ENCODE data around the gene SCN5A. TPM values are rescaled to one million over a fixed set of nuclear protein-coding genes. Genes with fewer than 3 reads are reported as not detected.

The SCN5A gene
- total and polyA plus RNA-seq, 4 donors: 1.6 to 2.4 (median 1.9) TPM

GRCh38 chr3:38617137-38617536 is 32.4 kb downstream of the SCN5A start:
- H3K4me1 ChIP-seq (ENCODE audit: control insufficient read depth, insufficient read depth, low read length): no peaks in the 10 kb centered on the region
- no peaks in the 10 kb centered on the region for H3K9me3 ChIP-seq (ENCODE audit: control insufficient read depth, insufficient read depth, low read length)
- H3K4me3 ChIP-seq (ENCODE audit: low read depth, low read length): no peak overlapping the region
- no peak overlapping the region for H3K27ac ChIP-seq (ENCODE audit: low read depth, low read length)
- no peak for DNase-seq (ENCODE audit: low read depth in 4 of 6, low spot score in 6 of 6)
- no peaks in the 10 kb centered on the region for H3K27me3 ChIP-seq (ENCODE audit: control insufficient read depth, insufficient read depth, low read length)
- 80% methylated on average over 5 of the region's 5 CpGs for WGBS (ENCODE audit: insufficient coverage)
- H3K36me3 ChIP-seq (ENCODE audit: control insufficient read depth, insufficient read depth, low read length): peaks cover 2% of the 10 kb centered on the region

GRCh38 chr3:38616658-38617057 is 32.8 kb downstream of the SCN5A start:
- H3K27me3 ChIP-seq (ENCODE audit: control insufficient read depth, insufficient read depth, low read length): no peaks in the 10 kb centered on the region
- no peak overlapping the region for H3K27ac ChIP-seq (ENCODE audit: low read depth, low read length)
- no peak overlapping the region for H3K4me3 ChIP-seq (ENCODE audit: low read depth, low read length)
- peaks cover 2% of the 10 kb centered on the region for H3K36me3 ChIP-seq (ENCODE audit: control insufficient read depth, insufficient read depth, low read length)
- no peaks in the 10 kb centered on the region for H3K4me1 ChIP-seq (ENCODE audit: control insufficient read depth, insufficient read depth, low read length)
- H3K9me3 ChIP-seq (ENCODE audit: control insufficient read depth, insufficient read depth, low read length): no peaks in the 10 kb centered on the region
- DNase-seq (ENCODE audit: low read depth in 4 of 6, low spot score in 6 of 6): no peak
- no CpG with 5 or more reads among the region's 2 CpGs for WGBS (ENCODE audit: insufficient coverage)

- no peaks in the 10 kb centered on the region for H3K27me3 ChIP-seq (ENCODE audit: control insufficient read depth, insufficient read depth, low read length)
- peaks cover 2% of the 10 kb centered on the region for H3K36me3 ChIP-seq (ENCODE audit: control insufficient read depth, insufficient read depth, low read length)
- WGBS (ENCODE audit: insufficient coverage): 43% methylated on average over 1 of the region's 1 CpG
- no peak overlapping the region for H3K4me3 ChIP-seq (ENCODE audit: low read depth, low read length)
- no peak overlapping the region for H3K27ac ChIP-seq (ENCODE audit: low read depth, low read length)
- H3K9me3 ChIP-seq (ENCODE audit: control insufficient read depth, insufficient read depth, low read length): no peaks in the 10 kb centered on the region
- H3K4me1 ChIP-seq (ENCODE audit: control insufficient read depth, insufficient read depth, low read length): no peaks in the 10 kb centered on the region
- no peak for DNase-seq (ENCODE audit: low read depth in 4 of 6, low spot score in 6 of 6)
These were observed 33.4 kb downstream of the SCN5A start for GRCh38 chr3:38616111-38616510.

GRCh38 chr3:38614651-38615352 is 34.7 kb downstream of the SCN5A start:
- Histone ChIP-seq H3K4me3 (ENCODE audit: low read depth, low read length) (no peak overlapping the region), H3K4me1 (ENCODE audit: control insufficient read depth, insufficient read depth, low read length) (no peaks in the 10 kb centered on the region), H3K27me3 (ENCODE audit: control insufficient read depth, insufficient read depth, low read length) (no peaks in the 10 kb centered on the region), H3K9me3 (ENCODE audit: control insufficient read depth, insufficient read depth, low read length) (no peaks in the 10 kb centered on the region), H3K36me3 (ENCODE audit: control insufficient read depth, insufficient read depth, low read length) (peaks cover 2% of the 10 kb centered on the region), H3K27ac (ENCODE audit: low read depth, low read length) (no peak overlapping the region)
- 95% methylated on average over 9 of the region's 9 CpGs for WGBS (ENCODE audit: insufficient coverage)
- no peak for DNase-seq (ENCODE audit: low read depth in 4 of 6, low spot score in 6 of 6)

GRCh38 chr3:38614091-38614490 is 35.4 kb downstream of the SCN5A start:
- Histone ChIP-seq H3K36me3 (ENCODE audit: control insufficient read depth, insufficient read depth, low read length) (peaks cover 4% of the 10 kb centered on the region), H3K27me3 (ENCODE audit: control insufficient read depth, insufficient read depth, low read length) (no peaks in the 10 kb centered on the region), H3K4me1 (ENCODE audit: control insufficient read depth, insufficient read depth, low read length) (no peaks in the 10 kb centered on the region), H3K27ac (ENCODE audit: low read depth, low read length) (no peak overlapping the region), H3K9me3 (ENCODE audit: control insufficient read depth, insufficient read depth, low read length) (no peaks in the 10 kb centered on the region), H3K4me3 (ENCODE audit: low read depth, low read length) (no peak overlapping the region)
- no peak for DNase-seq (ENCODE audit: low read depth in 4 of 6, low spot score in 6 of 6)
- WGBS (ENCODE audit: insufficient coverage): 67% methylated on average over 3 of the region's 7 CpGs

- Histone ChIP-seq H3K9me3 (ENCODE audit: control insufficient read depth, insufficient read depth, low read length) (no peaks in the 10 kb centered on the region), H3K36me3 (ENCODE audit: control insufficient read depth, insufficient read depth, low read length) (peaks cover 4% of the 10 kb centered on the region), H3K27me3 (ENCODE audit: control insufficient read depth, insufficient read depth, low read length) (no peaks in the 10 kb centered on the region), H3K4me3 (ENCODE audit: low read depth, low read length) (no peak overlapping the region), H3K4me1 (ENCODE audit: control insufficient read depth, insufficient read depth, low read length) (no peaks in the 10 kb centered on the region), H3K27ac (ENCODE audit: low read depth, low read length) (no peak overlapping the region)
- WGBS (ENCODE audit: insufficient coverage): 95% methylated on average over 2 of the region's 5 CpGs
- DNase-seq (ENCODE audit: low read depth in 4 of 6, low spot score in 6 of 6): no peak
These were observed 36.1 kb downstream of the SCN5A start for GRCh38 chr3:38613426-38613825.

- WGBS (ENCODE audit: insufficient coverage): 91% methylated on average over 3 of the region's 4 CpGs
- Histone ChIP-seq H3K4me1 (ENCODE audit: control insufficient read depth, insufficient read depth, low read length) (no peaks in the 10 kb centered on the region), H3K27me3 (ENCODE audit: control insufficient read depth, insufficient read depth, low read length) (no peaks in the 10 kb centered on the region), H3K27ac (ENCODE audit: low read depth, low read length) (no peak overlapping the region), H3K4me3 (ENCODE audit: low read depth, low read length) (no peak overlapping the region), H3K9me3 (ENCODE audit: control insufficient read depth, insufficient read depth, low read length) (no peaks in the 10 kb centered on the region), H3K36me3 (ENCODE audit: control insufficient read depth, insufficient read depth, low read length) (peaks cover 4% of the 10 kb centered on the region)
- no peak for DNase-seq (ENCODE audit: low read depth in 4 of 6, low spot score in 6 of 6)
These were observed 37.6 kb downstream of the SCN5A start for GRCh38 chr3:38611866-38612265.

- 98% methylated on average over 5 of the region's 5 CpGs for WGBS (ENCODE audit: insufficient coverage)
- Histone ChIP-seq H3K27ac (ENCODE audit: low read depth, low read length) (no peak overlapping the region), H3K4me1 (ENCODE audit: control insufficient read depth, insufficient read depth, low read length) (no peaks in the 10 kb centered on the region), H3K9me3 (ENCODE audit: control insufficient read depth, insufficient read depth, low read length) (no peaks in the 10 kb centered on the region), H3K4me3 (ENCODE audit: low read depth, low read length) (no peak overlapping the region), H3K27me3 (ENCODE audit: control insufficient read depth, insufficient read depth, low read length) (no peaks in the 10 kb centered on the region), H3K36me3 (ENCODE audit: control insufficient read depth, insufficient read depth, low read length) (peaks cover 4% of the 10 kb centered on the region)
- DNase-seq (ENCODE audit: low read depth in 4 of 6, low spot score in 6 of 6): no peak
These were observed 38.6 kb downstream of the SCN5A start for GRCh38 chr3:38610934-38611333.

- Histone ChIP-seq H3K9me3 (ENCODE audit: control insufficient read depth, insufficient read depth, low read length) (no peaks in the 10 kb centered on the region), H3K27me3 (ENCODE audit: control insufficient read depth, insufficient read depth, low read length) (no peaks in the 10 kb centered on the region), H3K4me1 (ENCODE audit: control insufficient read depth, insufficient read depth, low read length) (no peaks in the 10 kb centered on the region), H3K36me3 (ENCODE audit: control insufficient read depth, insufficient read depth, low read length) (peaks cover 4% of the 10 kb centered on the region), H3K4me3 (ENCODE audit: low read depth, low read length) (no peak overlapping the region), H3K27ac (ENCODE audit: low read depth, low read length) (no peak overlapping the region)
- 90% methylated on average over 5 of the region's 6 CpGs for WGBS (ENCODE audit: insufficient coverage)
- no peak for DNase-seq (ENCODE audit: low read depth in 4 of 6, low spot score in 6 of 6)
These were observed 39.1 kb downstream of the SCN5A start for GRCh38 chr3:38610436-38610835.

- Histone ChIP-seq H3K27ac (ENCODE audit: low read depth, low read length) (no peak overlapping the region), H3K4me3 (ENCODE audit: low read depth, low read length) (no peak overlapping the region), H3K36me3 (ENCODE audit: control insufficient read depth, insufficient read depth, low read length) (peaks cover 4% of the 10 kb centered on the region), H3K27me3 (ENCODE audit: control insufficient read depth, insufficient read depth, low read length) (no peaks in the 10 kb centered on the region), H3K9me3 (ENCODE audit: control insufficient read depth, insufficient read depth, low read length) (no peaks in the 10 kb centered on the region), H3K4me1 (ENCODE audit: control insufficient read depth, insufficient read depth, low read length) (no peaks in the 10 kb centered on the region)
- WGBS (ENCODE audit: insufficient coverage): 90% methylated on average over 21 of the region's 21 CpGs
- DNase-seq (ENCODE audit: low read depth in 4 of 6, low spot score in 6 of 6): no peak
These were observed 39.9 kb downstream of the SCN5A start for GRCh38 chr3:38609386-38610111.

Data from spinal cord (tissue), 10 donors.